HEK293 (cell line): ENCODE measurements around the gene AXIN1.

Experiments
- CTCF ChIA-PET: fragments of 350-600 bp; formaldehyde crosslinking; extraction: SDS; loops from one replicate; lab custom pipeline; 2021; ENCODE audit warnings: antibody characterized with exemption; lab: Yijun Ruan, JAX
- POLR2A ChIA-PET: fragments of 300-600 bp; formaldehyde crosslinking; extraction: SDS; loops from one replicate; lab custom pipeline; 2020; ENCODE audit warnings: antibody characterized with exemption, inconsistent platforms; lab: Yijun Ruan, JAX
- H3K27ac ChIP-seq: fragments of 200-500 bp; sonication (Bioruptor generic); 2 replicates; pipeline ENCODE4 v1.5.1; 2014; ENCODE audit warnings: low read depth, low read length, control low read depth, inconsistent platforms; ENCODE audit errors: extremely low read depth
- H3K36me3 ChIP-seq, 2 experiments: fragments of 200-500 bp in 1 of 2; sonication (Bioruptor generic) in 1 of 2; 1 replicate in 1 of 2; 2 replicates in 1 of 2; pipeline ENCODE4 v1.5.1; 2014 to 2017; ENCODE audit warnings: inconsistent platforms in 2 of 2, low read length in 2 of 2; ENCODE audit not compliant: control insufficient read depth in 2 of 2, insufficient read depth in 1 of 2
- H3K4me1 ChIP-seq: fragments of 200-500 bp; sonication (Bioruptor generic); 2 replicates; pipeline ENCODE4 v1.5.1; 2014; ENCODE audit warnings: mild to moderate bottlenecking, low read length, inconsistent platforms; ENCODE audit not compliant: control insufficient read depth, insufficient read depth
- H3K4me3 ChIP-seq: 2 replicates; pipeline ENCODE4 v1.5.1; 2011; ENCODE audit warnings: low read depth, mild to moderate bottlenecking, control low read depth, low read length, moderate library complexity
- H3K9me3 ChIP-seq: fragments of 200-500 bp; sonication (Bioruptor generic); 2 replicates; pipeline ENCODE4 v1.5.1; 2014; ENCODE audit warnings: low read depth, low read length, inconsistent platforms; ENCODE audit not compliant: control insufficient read depth, insufficient read depth
- GLIS2 ChIP-seq: fragments of 450-650 bp; formaldehyde crosslinking; IDR thresholded peaks from 2 replicates; pipeline ENCODE4 v1.5.1; 2016; ENCODE audit warnings: missing biosample characterization, missing genetic modification characterization
- HOXA7 ChIP-seq: sonication (generic); formaldehyde crosslinking; IDR thresholded peaks from 2 replicates; pipeline ENCODE4 v1.8.1; 2022; ENCODE audit warnings: missing genetic modification reagents, borderline replicate concordance
- IKZF3 ChIP-seq: fragments of 450-650 bp; IDR thresholded peaks from 2 replicates; pipeline ENCODE4 v1.5.0; 2018; ENCODE audit warnings: missing biosample characterization, mild to moderate bottlenecking, missing genetic modification characterization, moderate library complexity
- KLF1 ChIP-seq: fragments of 450-650 bp; formaldehyde crosslinking; IDR thresholded peaks from 2 replicates; pipeline ENCODE4 v1.5.1; 2016; ENCODE audit warnings: missing biosample characterization, missing genetic modification characterization
- KLF10 ChIP-seq: fragments of 450-650 bp; IDR thresholded peaks from 2 replicates; pipeline ENCODE4 v1.5.1; 2018; ENCODE audit warnings: missing biosample characterization, mild to moderate bottlenecking, missing genetic modification characterization
- KLF16 ChIP-seq: fragments of 450-650 bp; formaldehyde crosslinking; IDR thresholded peaks from 2 replicates; pipeline ENCODE4 v1.5.1; 2017; ENCODE audit warnings: missing biosample characterization, missing genetic modification characterization
- MEIS1 ChIP-seq: sonication (generic); formaldehyde crosslinking; IDR thresholded peaks from 2 replicates; pipeline ENCODE4 v1.8.1; 2022; ENCODE audit warnings: missing genetic modification reagents, mild to moderate bottlenecking, borderline replicate concordance
- OSR2 ChIP-seq: fragments of 450-650 bp; formaldehyde crosslinking; IDR thresholded peaks from 2 replicates; pipeline ENCODE4 v1.5.1; 2016; ENCODE audit warnings: missing biosample characterization, missing genetic modification characterization
- SP3 ChIP-seq: fragments of 450-650 bp; formaldehyde crosslinking; IDR thresholded peaks from 2 replicates; pipeline ENCODE4 v1.5.1; 2016; ENCODE audit warnings: missing biosample characterization, missing genetic modification characterization
- ZBTB8A ChIP-seq: fragments of 450-650 bp; formaldehyde crosslinking; IDR thresholded peaks from 2 replicates; pipeline ENCODE4 v1.5.1; 2016; ENCODE audit warnings: missing biosample characterization, missing genetic modification characterization
- ZFP3 ChIP-seq: fragments of 450-650 bp; formaldehyde crosslinking; IDR thresholded peaks from 2 replicates; pipeline ENCODE4 v1.5.1; 2016; ENCODE audit warnings: low read depth, missing biosample characterization, missing genetic modification characterization
- ZFP37 ChIP-seq: fragments of 450-650 bp; formaldehyde crosslinking; IDR thresholded peaks from 2 replicates; pipeline ENCODE4 v1.5.1; 2016; ENCODE audit warnings: missing biosample characterization, missing genetic modification characterization
- ZIC2 ChIP-seq: fragments of 450-650 bp; formaldehyde crosslinking; IDR thresholded peaks from 2 replicates; pipeline ENCODE4 v1.5.1; 2016; ENCODE audit warnings: missing biosample characterization, missing genetic modification characterization
- ZNF184 ChIP-seq: fragments of 450-650 bp; IDR thresholded peaks from 2 replicates; pipeline ENCODE4 v1.5.1; 2018; ENCODE audit warnings: missing biosample characterization, mild to moderate bottlenecking, missing genetic modification characterization
- ZNF341 ChIP-seq: fragments of 450-650 bp; formaldehyde crosslinking; IDR thresholded peaks from 2 replicates; pipeline ENCODE4; 2016; ENCODE audit warnings: low read depth, missing biosample characterization, missing genetic modification characterization
- ZNF423 ChIP-seq: fragments of 450-650 bp; formaldehyde crosslinking; IDR thresholded peaks from 2 replicates; pipeline ENCODE4 v1.5.1; 2016; ENCODE audit warnings: missing biosample characterization, missing genetic modification characterization
- ZNF48 ChIP-seq: fragments of 450-650 bp; formaldehyde crosslinking; IDR thresholded peaks from 2 replicates; pipeline ENCODE4 v1.5.1; 2016; ENCODE audit warnings: missing biosample characterization, missing genetic modification characterization
- ZNF501 ChIP-seq: fragments of 450-650 bp; formaldehyde crosslinking; IDR thresholded peaks from 2 replicates; pipeline ENCODE4 v1.5.1; 2016; ENCODE audit warnings: missing biosample characterization, missing genetic modification characterization
- ZNF521 ChIP-seq: fragments of 450-650 bp; formaldehyde crosslinking; IDR thresholded peaks from 2 replicates; pipeline ENCODE4 v1.5.1; 2017; ENCODE audit warnings: missing biosample characterization, mild to moderate bottlenecking, missing genetic modification characterization
- ZNF549 ChIP-seq: fragments of 450-650 bp; IDR thresholded peaks from 2 replicates; pipeline ENCODE4 v1.5.1; 2018; ENCODE audit warnings: missing biosample characterization, missing genetic modification characterization, mild to moderate bottlenecking, inconsistent platforms, moderate library complexity
- ZNF785 ChIP-seq: fragments of 450-650 bp; formaldehyde crosslinking; IDR thresholded peaks from 2 replicates; pipeline ENCODE4 v1.5.1; 2016; ENCODE audit warnings: missing biosample characterization, missing genetic modification characterization
- TF ChIP-seq, protein P1 (sequence below): fragments of 450-650 bp; formaldehyde crosslinking; IDR thresholded peaks from 2 replicates; pipeline ENCODE4 v1.5.1; 2017; ENCODE audit warnings: missing biosample characterization, missing genetic modification characterization
- TF ChIP-seq, protein P2 (sequence below): fragments of 450-650 bp; formaldehyde crosslinking; IDR thresholded peaks from 2 replicates; pipeline ENCODE4 v1.5.1; 2017; ENCODE audit warnings: missing biosample characterization, missing genetic modification characterization

The AXIN1 gene

DNA sequence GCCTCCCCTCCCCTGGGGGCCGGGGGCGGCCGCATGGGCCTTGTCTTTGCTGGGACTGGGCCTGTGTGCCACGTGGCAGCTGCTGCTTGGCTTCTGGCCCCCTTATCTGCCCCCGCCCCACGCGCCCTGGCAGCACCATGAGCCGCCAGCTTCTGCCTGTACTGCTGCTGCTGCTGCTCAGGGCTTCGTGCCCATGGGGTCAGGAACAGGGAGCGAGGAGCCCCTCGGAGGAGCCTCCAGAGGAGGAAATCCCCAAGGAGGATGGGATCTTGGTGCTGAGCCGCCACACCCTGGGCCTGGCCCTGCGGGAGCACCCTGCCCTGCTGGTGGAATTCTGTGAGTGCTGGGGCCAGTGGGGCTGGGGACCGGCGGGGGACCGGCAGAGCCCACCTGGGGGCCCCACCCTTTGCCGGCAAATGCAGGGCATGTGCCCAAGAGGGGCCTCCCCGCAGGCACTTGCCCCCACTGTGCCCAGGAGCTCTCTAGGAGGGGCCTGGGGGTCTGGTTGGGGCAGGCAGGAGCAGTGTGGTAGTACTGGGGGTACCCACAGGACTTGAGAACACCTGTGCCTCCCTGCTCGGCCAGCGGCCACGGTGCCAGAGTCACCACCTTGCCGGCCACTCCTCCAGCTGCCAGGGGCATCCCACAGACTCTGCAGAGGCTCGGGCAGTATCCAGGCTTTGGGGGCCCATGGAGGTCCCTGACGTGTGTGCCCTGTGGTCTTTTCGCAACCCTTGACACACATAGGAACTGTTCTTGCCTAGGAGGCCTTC is 69.3 kb downstream of the AXIN1 start, which contains the start of gene PDIA2:
Gene PDIA2, plus strand, starts transcription at position 132 of the 773 bp plus-strand sequence. Its CDS starts 6 bp downstream, at position 138.
- Histone ChIP-seq H3K27ac (no peak within 1 kb of the TSS), H3K4me3 (no peak within 1 kb of the TSS), H3K36me3 (peaks cover 0 to 25% of the 10 kb centered on the region in 2 experiments; a peak in 1 of 3 replicates), H3K4me1 (no peaks in the 10 kb centered on the region), H3K9me3 (no peaks in the 10 kb centered on the region)
- TF ChIP-seq OSR2 (tag by site-specific recombination) (peak; percentile 25; the same call in 1 of the 2 replicates), ZIC2 (tag by site-specific recombination) (peak; percentile 82), KLF1 (tag by site-specific recombination) (peak; percentile 23; the same call in 1 of the 2 replicates), ZNF521 (tag by site-specific recombination) (no peak)
- POLR2A ChIA-PET, result no interaction called here
- CTCF ChIA-PET, result interaction anchor here (0.8 kb wide), 1 partner anchor 10 kb away, joined by 3 read pairs; no protein-coding TSS in a partner anchor

DNA sequence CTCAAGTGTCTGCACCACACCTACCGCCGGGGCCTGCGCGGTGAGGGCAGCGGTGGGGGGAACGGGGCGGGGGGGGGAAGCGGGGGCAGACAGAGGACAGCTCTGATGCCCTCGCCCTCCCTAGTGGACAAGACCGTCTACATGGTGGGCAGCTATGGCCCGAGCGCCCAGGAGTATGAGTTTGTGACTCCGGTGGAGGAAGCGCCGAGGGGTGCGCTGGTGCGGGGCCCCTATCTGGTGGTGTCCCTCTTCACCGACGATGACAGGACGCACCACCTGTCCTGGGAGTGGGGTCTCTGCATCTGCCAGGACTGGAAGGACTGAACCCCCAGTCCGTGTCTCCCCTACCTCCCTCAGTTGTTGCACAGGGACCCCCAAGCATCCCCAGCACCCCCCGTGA is 70.0 kb downstream of the AXIN1 start:
- no peak for TF ChIP-seq ZNF501 (tag by site-specific recombination)
- TF ChIP-seq GLIS2, result peak; percentile 16; the same call in 1 of the 2 replicates
- no peak for TF ChIP-seq ZNF549 (tag by site-specific recombination)
- TF ChIP-seq, protein P1, sequence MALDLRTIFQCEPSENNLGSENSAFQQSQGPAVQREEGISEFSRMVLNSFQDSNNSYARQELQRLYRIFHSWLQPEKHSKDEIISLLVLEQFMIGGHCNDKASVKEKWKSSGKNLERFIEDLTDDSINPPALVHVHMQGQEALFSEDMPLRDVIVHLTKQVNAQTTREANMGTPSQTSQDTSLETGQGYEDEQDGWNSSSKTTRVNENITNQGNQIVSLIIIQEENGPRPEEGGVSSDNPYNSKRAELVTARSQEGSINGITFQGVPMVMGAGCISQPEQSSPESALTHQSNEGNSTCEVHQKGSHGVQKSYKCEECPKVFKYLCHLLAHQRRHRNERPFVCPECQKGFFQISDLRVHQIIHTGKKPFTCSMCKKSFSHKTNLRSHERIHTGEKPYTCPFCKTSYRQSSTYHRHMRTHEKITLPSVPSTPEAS (tag by site-specific recombination), result no peak
- no peak for TF ChIP-seq SP3 (tag by site-specific recombination)
- no peak for TF ChIP-seq ZBTB8A (tag by site-specific recombination)

DNA sequence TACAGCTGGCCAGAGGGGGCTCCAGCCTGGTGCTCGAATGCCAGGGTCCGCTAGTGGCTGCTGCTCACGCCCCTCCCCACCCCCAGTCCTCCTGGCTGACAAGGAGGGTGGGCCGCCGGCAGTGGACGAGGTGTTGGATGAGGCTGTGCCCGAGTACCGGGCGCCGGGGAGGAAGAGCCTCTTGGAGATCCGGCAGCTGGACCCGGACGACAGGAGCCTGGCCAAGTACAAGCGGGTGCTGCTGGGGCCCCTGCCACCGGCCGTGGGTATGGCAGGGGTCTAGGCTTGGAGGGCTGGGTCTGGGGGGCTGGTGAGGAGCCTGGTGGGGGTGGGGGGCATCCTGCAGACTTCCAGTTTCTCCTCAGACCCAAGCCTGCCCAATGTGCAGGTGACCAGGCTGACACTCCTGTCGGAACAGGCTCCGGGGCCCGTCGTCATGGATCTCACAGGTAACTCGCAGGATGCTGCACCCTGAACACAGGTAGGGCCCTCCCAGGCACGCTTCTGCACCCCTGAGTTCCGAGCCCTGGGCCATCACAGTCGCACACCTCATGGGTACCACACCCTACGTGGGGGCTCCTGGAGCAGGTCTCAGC is 70.8 kb downstream of the AXIN1 start:
- no peak overlapping the region for H3K4me3 ChIP-seq
- TF ChIP-seq ZNF785 (tag by site-specific recombination), result no peak
- TF ChIP-seq ZNF341 (tag by site-specific recombination), result 0 out of 2 replicates have a peak, but pooled peaks have one; percentile 19
- no peak for TF ChIP-seq ZNF521 (tag by site-specific recombination)
- TF ChIP-seq ZFP3, result no peak
- TF ChIP-seq IKZF3 (tag by site-specific recombination), result no peak
- TF ChIP-seq, protein P2, sequence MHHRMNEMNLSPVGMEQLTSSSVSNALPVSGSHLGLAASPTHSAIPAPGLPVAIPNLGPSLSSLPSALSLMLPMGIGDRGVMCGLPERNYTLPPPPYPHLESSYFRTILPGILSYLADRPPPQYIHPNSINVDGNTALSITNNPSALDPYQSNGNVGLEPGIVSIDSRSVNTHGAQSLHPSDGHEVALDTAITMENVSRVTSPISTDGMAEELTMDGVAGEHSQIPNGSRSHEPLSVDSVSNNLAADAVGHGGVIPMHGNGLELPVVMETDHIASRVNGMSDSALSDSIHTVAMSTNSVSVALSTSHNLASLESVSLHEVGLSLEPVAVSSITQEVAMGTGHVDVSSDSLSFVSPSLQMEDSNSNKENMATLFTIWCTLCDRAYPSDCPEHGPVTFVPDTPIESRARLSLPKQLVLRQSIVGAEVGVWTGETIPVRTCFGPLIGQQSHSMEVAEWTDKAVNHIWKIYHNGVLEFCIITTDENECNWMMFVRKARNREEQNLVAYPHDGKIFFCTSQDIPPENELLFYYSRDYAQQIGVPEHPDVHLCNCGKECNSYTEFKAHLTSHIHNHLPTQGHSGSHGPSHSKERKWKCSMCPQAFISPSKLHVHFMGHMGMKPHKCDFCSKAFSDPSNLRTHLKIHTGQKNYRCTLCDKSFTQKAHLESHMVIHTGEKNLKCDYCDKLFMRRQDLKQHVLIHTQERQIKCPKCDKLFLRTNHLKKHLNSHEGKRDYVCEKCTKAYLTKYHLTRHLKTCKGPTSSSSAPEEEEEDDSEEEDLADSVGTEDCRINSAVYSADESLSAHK (tag by site-specific recombination), result 0 out of 2 replicates have a peak, but pooled peaks have one; percentile 3
- no peak for TF ChIP-seq SP3 (tag by site-specific recombination)
- no peak for TF ChIP-seq ZNF423
- TF ChIP-seq ZFP37 (tag by site-specific recombination), result no peak
- no peak for TF ChIP-seq ZNF48
- TF ChIP-seq HOXA7 (CRISPR knock-in tag), result no peak
- TF ChIP-seq KLF10, result no peak
- TF ChIP-seq ZBTB8A (tag by site-specific recombination), result no peak
- TF ChIP-seq KLF16 (tag by site-specific recombination), result no peak
- TF ChIP-seq MEIS1 (CRISPR knock-in tag), result no peak
- no peak for TF ChIP-seq ZNF184 (tag by site-specific recombination)
- POLR2A ChIA-PET, result no interaction called here

More for the DNA sequence above, 70.0 kb downstream of the AXIN1 start:
- CTCF ChIA-PET, result no interaction called here
- Histone ChIP-seq H3K9me3 (no peaks in the 10 kb centered on the region), H3K4me3 (no peak overlapping the region), H3K4me1 (no peaks in the 10 kb centered on the region), H3K27ac (no peak overlapping the region), H3K36me3 (peaks cover 0 to 19% of the 10 kb centered on the region in 2 experiments; a peak in 1 of 3 replicates)
- POLR2A ChIA-PET, result no interaction called here

More for the DNA sequence above, 70.8 kb downstream of the AXIN1 start:
- H3K36me3 ChIP-seq, result peaks cover 0 to 11% of the 10 kb centered on the region in 2 experiments; a peak in 1 of 3 replicates
- CTCF ChIA-PET, result interaction anchor here (0.7 kb wide), 1 partner anchor 174 kb away, joined by 4 read pairs; no protein-coding TSS in a partner anchor
- no peaks in the 10 kb centered on the region for H3K4me1 ChIP-seq
- H3K27ac ChIP-seq, result no peak overlapping the region
- H3K9me3 ChIP-seq, result no peaks in the 10 kb centered on the region
